ENCODE results near the gene SMG6. TPM values are rescaled to one million over a fixed set of nuclear protein-coding genes. Genes with fewer than 3 reads are reported as not detected.

SMG6 gene
- total and polyA plus RNA-seq, 2 of the 8 experiments (the other 6 are each of a cell fraction or from before 2014, with no cell fraction given), result 18.5 to 25.2 TPM

DNA sequence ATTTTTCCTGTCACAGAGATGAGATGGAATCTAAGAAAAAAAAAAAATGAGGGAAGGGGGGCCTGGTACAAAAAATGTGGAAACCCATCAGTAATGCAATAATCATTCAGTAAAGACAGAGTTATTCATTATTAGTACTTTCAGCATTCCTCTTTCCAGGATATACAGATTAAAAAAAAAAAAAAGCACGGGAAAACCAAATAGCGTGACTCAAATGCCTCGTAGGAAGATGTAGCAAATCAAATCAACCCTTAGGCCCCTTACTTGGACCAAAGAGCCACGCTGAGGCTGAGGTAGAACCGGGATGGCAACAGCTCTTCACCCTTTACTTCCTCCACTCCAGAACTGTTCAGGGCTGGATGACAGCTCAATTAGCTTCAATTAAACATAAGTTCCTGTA, 52.5 kb downstream of the SMG6 start (continued):
- TF ChIP-seq SIRT6 (IDR thresholded peaks at IDR 0.05; ENCODE audit: low read length), result no peak
